Gastroesophageal sphincter (tissue), 3 donors: ENCODE data around the gene LMO2.
"Not testable (repeated sequence)": the region's sequence is repeated elsewhere in the genome, so short reads cannot be mapped to it uniquely, and the experiment has no call there.

ENCODE experiments used
- EP300 ChIP-seq: sonication (generic); formaldehyde crosslinking; IDR thresholded peaks from one replicate; pipeline ENCODE4 v1.6.1; 2017; ENCODE audit warnings: antibody characterized with exemption, mild to moderate bottlenecking
- POLR2A ChIP-seq, 2 donors: fragments of 450-650 bp; IDR thresholded peaks; one replicate each; pipeline ENCODE4 v1.6.1; 2017; ENCODE audit warnings: antibody characterized with exemption in 2 of 2, mild to moderate bottlenecking in 2 of 2, moderate library complexity in 1 of 2
- POLR2AphosphoS5 ChIP-seq: sonication (generic); formaldehyde crosslinking; IDR thresholded peaks from one replicate; pipeline ENCODE4 v1.6.1; 2017; ENCODE audit warnings: antibody characterized with exemption
- TF ChIP-seq, protein P1 (sequence below), 4 experiments: fragments of 200-600 bp in 2 of 4; fragments of 450-650 bp in 2 of 4; sonication (generic) in 1 of 4; IDR thresholded peaks; one replicate each; pipeline ENCODE4 v1.5.1; 2017 to 2019; ENCODE audit warnings: antibody characterized with exemption in 4 of 4, mild to moderate bottlenecking in 2 of 4, moderate library complexity in 2 of 4

DNA sequence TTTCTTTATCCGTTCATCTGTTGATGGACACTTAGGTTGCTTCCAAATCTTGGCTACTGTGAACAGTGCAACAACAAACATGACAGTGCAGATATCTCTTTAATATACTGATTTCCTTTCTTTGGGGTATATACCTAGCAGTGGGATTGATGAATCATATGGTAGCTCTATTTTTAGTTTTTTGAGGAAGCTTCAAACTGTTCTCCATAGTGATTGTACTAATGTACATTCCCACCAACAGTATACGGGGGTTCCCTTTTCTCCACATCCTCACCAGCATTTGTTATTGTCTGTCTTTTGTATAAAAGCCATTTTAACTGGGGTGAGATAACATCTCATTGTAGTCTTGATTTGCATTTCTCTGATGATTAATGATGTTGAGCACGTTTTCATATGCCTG lies 68.9 kb downstream of the LMO2 start:
- TF ChIP-seq, protein P1, sequence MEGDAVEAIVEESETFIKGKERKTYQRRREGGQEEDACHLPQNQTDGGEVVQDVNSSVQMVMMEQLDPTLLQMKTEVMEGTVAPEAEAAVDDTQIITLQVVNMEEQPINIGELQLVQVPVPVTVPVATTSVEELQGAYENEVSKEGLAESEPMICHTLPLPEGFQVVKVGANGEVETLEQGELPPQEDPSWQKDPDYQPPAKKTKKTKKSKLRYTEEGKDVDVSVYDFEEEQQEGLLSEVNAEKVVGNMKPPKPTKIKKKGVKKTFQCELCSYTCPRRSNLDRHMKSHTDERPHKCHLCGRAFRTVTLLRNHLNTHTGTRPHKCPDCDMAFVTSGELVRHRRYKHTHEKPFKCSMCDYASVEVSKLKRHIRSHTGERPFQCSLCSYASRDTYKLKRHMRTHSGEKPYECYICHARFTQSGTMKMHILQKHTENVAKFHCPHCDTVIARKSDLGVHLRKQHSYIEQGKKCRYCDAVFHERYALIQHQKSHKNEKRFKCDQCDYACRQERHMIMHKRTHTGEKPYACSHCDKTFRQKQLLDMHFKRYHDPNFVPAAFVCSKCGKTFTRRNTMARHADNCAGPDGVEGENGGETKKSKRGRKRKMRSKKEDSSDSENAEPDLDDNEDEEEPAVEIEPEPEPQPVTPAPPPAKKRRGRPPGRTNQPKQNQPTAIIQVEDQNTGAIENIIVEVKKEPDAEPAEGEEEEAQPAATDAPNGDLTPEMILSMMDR (IDR thresholded peaks at IDR 0.05) = not testable (repeated sequence)
- TF ChIP-seq EP300; POLR2A (IDR thresholded peaks at IDR 0.05); POLR2AphosphoS5: not testable (repeated sequence)
